ENCODE data around the gene SPOCD1. TPM values are rescaled to one million over a fixed set of nuclear protein-coding genes. Genes with fewer than 3 reads are reported as not detected.
A peak's percentile ranks its signal among the peaks of the same experiment; 100 is the strongest.

The SPOCD1 gene
- total RNA-seq, 1 donor from 2014 or later = 30.7 TPM

GRCh38 chr1:31836638-31837037 is 20.8 kb upstream of the SPOCD1 start:
- no peak overlapping the region for H3K27ac ChIP-seq
- H3K4me3 ChIP-seq = no peak overlapping the region
- intact Hi-C loops (cut with DNase I) = loop anchor here (5.0 kb wide), 1 partner anchor 81 kb away; no protein-coding TSS in a partner anchor
- no peaks in the 10 kb centered on the region for H3K36me3 ChIP-seq
- H3K4me1 ChIP-seq = no peaks in the 10 kb centered on the region
- no peaks in the 10 kb centered on the region for H3K27me3 ChIP-seq
- DNase-seq (ENCODE audit: low spot score in 2 of 2) = no peak
- TF ChIP-seq CTCF (IDR thresholded peaks at IDR 0.05) = no peak
- H3K9me3 ChIP-seq = no peaks in the 10 kb centered on the region

GRCh38 chr1:31835415-31835814 is 19.6 kb upstream of the SPOCD1 start:
- DNase-seq (ENCODE audit: low spot score in 2 of 2) = no peak
- intact Hi-C loops (cut with DNase I) = loop anchor here (5.0 kb wide), 1 partner anchor 82 kb away; no protein-coding TSS in a partner anchor

GRCh38 chr1:31834501-31834900 is 18.7 kb upstream of the SPOCD1 start:
- TF ChIP-seq CTCF (IDR thresholded peaks at IDR 0.05) = no peak
- no peaks in the 10 kb centered on the region for H3K9me3 ChIP-seq
- no peaks in the 10 kb centered on the region for H3K36me3 ChIP-seq
- DNase-seq (ENCODE audit: low spot score in 2 of 2) = no peak
- no peaks in the 10 kb centered on the region for H3K27me3 ChIP-seq
- H3K27ac ChIP-seq = no peak overlapping the region
- no peak overlapping the region for H3K4me3 ChIP-seq
- intact Hi-C loops (cut with DNase I) = no loop called here
- H3K4me1 ChIP-seq = no peaks in the 10 kb centered on the region

More at GRCh38 chr1:31835415-31835814, 19.6 kb upstream of the SPOCD1 start:
- Histone ChIP-seq H3K4me3 (no peak overlapping the region), H3K36me3 (no peaks in the 10 kb centered on the region), H3K27ac (no peak overlapping the region), H3K4me1 (no peaks in the 10 kb centered on the region), H3K27me3 (no peaks in the 10 kb centered on the region), H3K9me3 (no peaks in the 10 kb centered on the region)
- no peak for TF ChIP-seq CTCF (IDR thresholded peaks at IDR 0.05)

GRCh38 chr1:31831397-31832378 is 15.9 kb upstream of the SPOCD1 start:
- intact Hi-C loops (cut with DNase I) = no loop called here
- H3K4me3 ChIP-seq = no peak overlapping the region
- H3K9me3 ChIP-seq = no peaks in the 10 kb centered on the region
- H3K27ac ChIP-seq = no peak overlapping the region
- TF ChIP-seq CTCF (IDR thresholded peaks at IDR 0.05) = no peak
- no peaks in the 10 kb centered on the region for H3K27me3 ChIP-seq
- no peak for DNase-seq (ENCODE audit: low spot score in 2 of 2)
- no peaks in the 10 kb centered on the region for H3K4me1 ChIP-seq
- H3K36me3 ChIP-seq = no peaks in the 10 kb centered on the region

- Histone ChIP-seq H3K4me1 (no peaks in the 10 kb centered on the region), H3K27ac (no peak overlapping the region), H3K27me3 (no peaks in the 10 kb centered on the region), H3K4me3 (no peak overlapping the region), H3K36me3 (no peaks in the 10 kb centered on the region), H3K9me3 (no peaks in the 10 kb centered on the region)
- no peak for TF ChIP-seq CTCF (IDR thresholded peaks at IDR 0.05)
- intact Hi-C loops (cut with DNase I) = no loop called here
- peak in 1 of 2 donors; percentile 44 for DNase-seq (ENCODE audit: low spot score in 2 of 2)
Observed at GRCh38 chr1:31830511-31830910, 14.7 kb upstream of the SPOCD1 start.
